Measurements from ENCODE around the gene SAMD11.

- no peak for TF ChIP-seq CTCF (IDR thresholded peaks at IDR 0.05; ENCODE audit: low read depth, low read length, missing input control)
- no peak for TF ChIP-seq YY1 (IDR thresholded peaks at IDR 0.05)
- no peak for TF ChIP-seq ATF3 (IDR thresholded peaks at IDR 0.05)
- TF ChIP-seq REST (IDR thresholded peaks at IDR 0.05), result no peak
- no peak for TF ChIP-seq JUND (IDR thresholded peaks at IDR 0.05)
- TF ChIP-seq MAX (IDR thresholded peaks at IDR 0.05), result no peak
- no peak for TF ChIP-seq EGR1 (IDR thresholded peaks at IDR 0.05; ENCODE audit: low read depth in 2 of 2)
- TF ChIP-seq RAD21 (IDR thresholded peaks at IDR 0.05), result no peak
- TF ChIP-seq HNF4G (IDR thresholded peaks at IDR 0.05), result no peak
- TF ChIP-seq TAF1 (conservative IDR thresholded peaks at IDR 0.05), result no peak
- no peak for TF ChIP-seq ZBTB33 (IDR thresholded peaks at IDR 0.05)
- TF ChIP-seq HNF4A (conservative IDR thresholded peaks at IDR 0.05), result no peak
- TF ChIP-seq GABPA (IDR thresholded peaks at IDR 0.05 in 1 of 2, conservative IDR thresholded peaks at IDR 0.05 in 1 of 2), result no peak
These were observed 13.8 kb upstream of the SAMD11 start for GRCh38 chr1:909861-910310.
